ENCODE measurements around the gene ABCB1. TPM values are rescaled to one million over a fixed set of nuclear protein-coding genes. Genes with fewer than 3 reads are reported as not detected.

The ABCB1 gene
- total and polyA plus RNA-seq, 2 of the 13 experiments (the other 11 are each of a cell fraction or from before 2014, with no cell fraction given), result 42.8 to 52.6 TPM

- TF ChIP-seq ZNF513 (CRISPR knock-in tag; conservative IDR thresholded peaks at IDR 0.05), result no peak
- TF ChIP-seq BRD4 (CRISPR knock-in tag; IDR thresholded peaks at IDR 0.05), result no peak
- peak; percentile 82 for TF ChIP-seq FOXP4 (CRISPR knock-in tag; IDR thresholded peaks at IDR 0.05)
- TF ChIP-seq KLF6 (CRISPR knock-in tag; IDR thresholded peaks at IDR 0.05), result 0 out of 2 replicates have a peak, but pooled peaks have one; percentile 47
- TF ChIP-seq GMEB1 (CRISPR knock-in tag; IDR thresholded peaks at IDR 0.05; ENCODE audit: borderline replicate concordance), result 0 out of 2 replicates have a peak, but pooled peaks have one; percentile 21
- TF ChIP-seq ZNF256 (CRISPR knock-in tag; conservative IDR thresholded peaks at IDR 0.05), result no peak
- no peak for TF ChIP-seq ZNF274 (CRISPR knock-in tag; IDR thresholded peaks at IDR 0.05)
- TF ChIP-seq ZBTB33 (CRISPR knock-in tag; IDR thresholded peaks at IDR 0.05), result no peak
- TF ChIP-seq BCLAF1 (IDR thresholded peaks at IDR 0.05), result no peak
- no peak for TF ChIP-seq NONO (IDR thresholded peaks at IDR 0.05)
- TF ChIP-seq NONO (CRISPR knock-in tag; conservative IDR thresholded peaks at IDR 0.05), result peak; percentile 55; the same call in 1 of the 2 replicates
- TF ChIP-seq ZNF780A (CRISPR knock-in tag; IDR thresholded peaks at IDR 0.05), result no peak
- no peak for TF ChIP-seq STAT5B (CRISPR knock-in tag; IDR thresholded peaks at IDR 0.05)
- no peak for TF ChIP-seq JUND (CRISPR knock-in tag; IDR thresholded peaks at IDR 0.05)
- TF ChIP-seq ZBTB21 (CRISPR knock-in tag; IDR thresholded peaks at IDR 0.05), result no peak
- TF ChIP-seq SNAPC5 (CRISPR knock-in tag; IDR thresholded peaks at IDR 0.05; ENCODE audit: borderline replicate concordance), result no peak
Measured at GRCh38 chr7:87463982-87464381, 136.7 kb downstream of the ABCB1 start (continued).
